Mucosa of stomach (tissue), 1 donor: ENCODE data around the gene PRKN.

Source experiments
- H3K27me3 ChIP-seq: one replicate; pipeline ENCODE4 v1.7.0; 2013; ENCODE audit warnings: mild to moderate bottlenecking, low read length; ENCODE audit not compliant: control insufficient read depth, insufficient read depth
- H3K36me3 ChIP-seq: one replicate; pipeline ENCODE4 v1.7.0; 2013; ENCODE audit warnings: low read length; ENCODE audit not compliant: control insufficient read depth, insufficient read depth
- H3K4me1 ChIP-seq: one replicate; pipeline ENCODE4 v1.7.0; 2013; ENCODE audit warnings: mild to moderate bottlenecking, low read length; ENCODE audit not compliant: control insufficient read depth, insufficient read depth
- H3K4me3 ChIP-seq: one replicate; pipeline ENCODE4 v1.7.0; 2013; ENCODE audit warnings: low read length
- H3K9ac ChIP-seq: one replicate; pipeline ENCODE4 v1.7.0; 2013; ENCODE audit warnings: mild to moderate bottlenecking, low read length, moderate library complexity
- H3K9me3 ChIP-seq: one replicate; pipeline ENCODE4 v1.7.0; 2013; ENCODE audit warnings: mild to moderate bottlenecking, low read length, moderate library complexity; ENCODE audit not compliant: control insufficient read depth
- donor health status: Pancreatic carcinoma.

Gene PRKN

GRCh38 chr6:161671117-161671516, 1056.4 kb downstream of the PRKN start:
- H3K4me3 ChIP-seq: no peak overlapping the region
- H3K27me3 ChIP-seq: no peaks in the 10 kb centered on the region
- H3K4me1 ChIP-seq: no peaks in the 10 kb centered on the region
- no peaks in the 10 kb centered on the region for H3K9me3 ChIP-seq
- no peak overlapping the region for H3K9ac ChIP-seq
- H3K36me3 ChIP-seq: no peaks in the 10 kb centered on the region

DNA sequence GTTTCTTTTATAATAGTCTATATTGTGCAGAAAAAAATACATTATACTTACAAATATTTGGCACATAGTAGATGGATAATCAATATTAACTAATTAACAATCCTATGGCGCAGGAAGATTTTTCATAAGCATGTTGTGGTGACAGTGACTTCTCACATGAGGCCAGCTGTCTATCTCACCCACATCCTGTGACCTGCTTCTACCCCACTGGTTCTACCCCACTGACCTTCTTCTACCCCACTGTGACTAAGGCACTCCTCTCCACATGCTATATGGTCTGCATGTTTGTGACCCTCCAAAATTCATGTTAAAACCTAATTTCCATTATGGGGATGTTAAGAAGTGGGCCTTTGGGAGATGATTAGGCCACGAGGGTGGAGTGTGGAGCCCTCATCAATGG, 1058.9 kb downstream of the PRKN start:
- Histone ChIP-seq H3K4me1 (no peaks in the 10 kb centered on the region), H3K4me3 (no peak overlapping the region), H3K9ac (no peak overlapping the region), H3K36me3 (no peaks in the 10 kb centered on the region), H3K27me3 (no peaks in the 10 kb centered on the region), H3K9me3 (no peaks in the 10 kb centered on the region)

- no peaks in the 10 kb centered on the region for H3K36me3 ChIP-seq
- no peaks in the 10 kb centered on the region for H3K4me1 ChIP-seq
- H3K27me3 ChIP-seq: no peaks in the 10 kb centered on the region
- H3K4me3 ChIP-seq: no peak overlapping the region
- no peak overlapping the region for H3K9ac ChIP-seq
- H3K9me3 ChIP-seq: no peaks in the 10 kb centered on the region
Observed at GRCh38 chr6:161667957-161668356, 1059.6 kb downstream of the PRKN start.

GRCh38 chr6:161663682-161664081, 1063.9 kb downstream of the PRKN start:
- no peaks in the 10 kb centered on the region for H3K36me3 ChIP-seq
- no peaks in the 10 kb centered on the region for H3K27me3 ChIP-seq
- no peak overlapping the region for H3K9ac ChIP-seq
- no peaks in the 10 kb centered on the region for H3K4me1 ChIP-seq
- no peak overlapping the region for H3K4me3 ChIP-seq
- H3K9me3 ChIP-seq: no peaks in the 10 kb centered on the region

DNA sequence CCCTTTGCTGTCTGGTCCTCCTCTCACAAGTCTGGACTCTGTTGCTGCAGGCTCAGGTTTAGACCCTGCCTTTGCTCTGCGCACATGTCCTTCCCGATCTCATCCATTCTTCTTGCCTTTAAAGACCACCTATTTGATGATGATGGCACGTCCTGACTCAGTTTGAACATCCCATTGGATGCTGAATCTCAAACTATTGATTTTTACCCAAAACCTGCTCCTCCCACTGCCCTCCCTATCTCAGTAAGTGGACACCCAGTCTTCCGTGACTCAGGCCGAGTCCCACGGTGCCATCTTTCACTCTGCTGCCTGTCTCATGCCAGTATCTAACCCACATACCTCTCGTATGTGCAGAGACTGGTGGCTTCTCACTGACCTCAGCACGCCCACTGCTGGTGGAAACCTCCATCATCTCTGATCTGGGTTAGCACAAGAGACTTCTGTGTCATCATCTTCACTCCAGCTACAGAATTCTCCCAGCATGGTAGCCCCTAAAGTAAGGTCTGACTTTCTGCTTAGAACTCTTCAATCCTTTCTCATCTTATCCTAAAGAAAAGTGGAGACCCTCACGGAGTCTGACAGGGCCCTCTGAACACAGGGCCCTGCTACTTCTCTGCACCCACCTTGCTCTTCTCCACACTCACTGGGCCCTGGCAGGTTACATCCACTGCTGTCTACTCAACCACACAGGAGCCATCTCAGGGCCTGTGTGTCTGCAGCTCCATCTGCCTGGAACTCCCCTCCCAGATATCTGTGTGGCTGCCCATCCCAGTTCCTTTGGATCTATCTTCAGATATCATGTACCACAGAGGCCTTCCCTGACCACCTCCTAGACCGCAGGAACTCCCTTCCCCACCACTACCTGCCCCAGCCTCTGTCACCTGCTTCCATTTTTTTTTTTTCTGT, 1066.6 kb downstream of the PRKN start:
- Histone ChIP-seq H3K4me3 (no peak overlapping the region), H3K27me3 (no peaks in the 10 kb centered on the region), H3K4me1 (no peaks in the 10 kb centered on the region), H3K36me3 (no peaks in the 10 kb centered on the region), H3K9me3 (no peaks in the 10 kb centered on the region), H3K9ac (no peak overlapping the region)

DNA sequence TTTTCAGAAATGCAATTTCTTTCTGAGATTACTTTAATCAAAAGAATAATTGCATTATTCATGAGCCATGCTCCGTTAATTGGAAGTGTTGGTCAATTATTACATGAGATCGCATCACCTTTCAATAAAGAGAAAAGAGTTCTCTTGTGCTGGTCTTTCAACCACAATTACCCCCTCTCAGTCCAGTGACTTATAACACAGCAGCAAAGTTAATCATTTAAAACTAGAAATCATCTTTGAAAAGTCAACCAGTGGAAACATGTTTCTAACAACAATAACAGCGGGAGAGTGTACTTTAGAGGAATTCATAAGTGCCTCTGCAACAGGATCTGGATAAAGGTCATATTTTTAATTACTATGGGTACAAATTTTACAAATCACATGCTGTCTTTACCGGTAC, 1069.4 kb downstream of the PRKN start:
- Histone ChIP-seq H3K36me3 (no peaks in the 10 kb centered on the region), H3K4me3 (no peak overlapping the region), H3K4me1 (no peaks in the 10 kb centered on the region), H3K27me3 (no peaks in the 10 kb centered on the region), H3K9me3 (no peaks in the 10 kb centered on the region), H3K9ac (no peak overlapping the region)

GRCh38 chr6:161654209-161654608, 1073.4 kb downstream of the PRKN start:
- Histone ChIP-seq H3K4me3 (no peak overlapping the region), H3K27me3 (no peaks in the 10 kb centered on the region), H3K9me3 (no peaks in the 10 kb centered on the region), H3K4me1 (no peaks in the 10 kb centered on the region), H3K36me3 (no peaks in the 10 kb centered on the region), H3K9ac (no peak overlapping the region)

GRCh38 chr6:161651949-161652348, 1075.6 kb downstream of the PRKN start:
- Histone ChIP-seq H3K4me3 (no peak overlapping the region), H3K9ac (no peak overlapping the region), H3K9me3 (no peaks in the 10 kb centered on the region), H3K27me3 (no peaks in the 10 kb centered on the region), H3K4me1 (no peaks in the 10 kb centered on the region), H3K36me3 (no peaks in the 10 kb centered on the region)

DNA sequence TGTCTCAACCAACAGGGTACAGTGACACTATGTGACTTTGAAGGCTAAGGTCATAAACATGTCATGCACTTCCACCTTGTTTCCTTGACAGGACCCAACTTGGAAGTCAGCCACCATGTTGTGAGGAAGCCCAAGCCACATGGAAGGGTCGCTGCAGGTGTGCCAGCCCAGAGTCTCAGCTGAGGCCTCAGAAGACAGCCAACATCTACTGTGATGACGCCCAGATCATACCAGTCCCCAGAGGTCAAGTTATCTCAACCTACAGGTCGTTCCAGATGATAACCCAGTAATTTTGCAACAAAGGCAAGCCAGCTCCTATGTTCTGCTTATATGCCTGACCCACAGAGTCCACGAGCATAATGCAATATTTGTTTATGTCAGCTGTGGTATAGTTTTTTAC, 1077.7 kb downstream of the PRKN start:
- Histone ChIP-seq H3K4me1 (no peaks in the 10 kb centered on the region), H3K4me3 (no peak overlapping the region), H3K27me3 (no peaks in the 10 kb centered on the region), H3K9ac (no peak overlapping the region), H3K36me3 (no peaks in the 10 kb centered on the region), H3K9me3 (no peaks in the 10 kb centered on the region)

DNA sequence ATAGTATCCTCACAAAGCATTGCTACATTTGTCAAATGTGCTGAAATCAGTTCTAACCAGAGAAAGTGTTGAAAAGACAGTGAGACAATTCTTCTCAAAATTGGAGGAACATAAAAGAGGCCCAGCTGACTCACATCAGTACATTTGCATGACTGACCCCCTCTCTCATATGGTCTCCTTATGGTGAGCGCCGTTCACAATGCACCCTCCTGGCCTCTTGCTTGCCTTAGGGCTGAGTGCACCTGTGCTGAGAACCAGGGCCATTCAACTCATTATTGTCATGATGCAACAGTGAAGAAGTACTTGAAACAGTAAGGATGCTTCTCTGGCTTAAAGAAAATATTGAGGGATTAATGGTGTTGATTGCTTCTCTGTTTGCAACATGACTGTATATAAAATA, 1078.5 kb downstream of the PRKN start:
- H3K27me3 ChIP-seq: no peaks in the 10 kb centered on the region
- no peaks in the 10 kb centered on the region for H3K9me3 ChIP-seq
- H3K36me3 ChIP-seq: no peaks in the 10 kb centered on the region
- no peaks in the 10 kb centered on the region for H3K4me1 ChIP-seq
- no peak overlapping the region for H3K9ac ChIP-seq
- H3K4me3 ChIP-seq: no peak overlapping the region

DNA sequence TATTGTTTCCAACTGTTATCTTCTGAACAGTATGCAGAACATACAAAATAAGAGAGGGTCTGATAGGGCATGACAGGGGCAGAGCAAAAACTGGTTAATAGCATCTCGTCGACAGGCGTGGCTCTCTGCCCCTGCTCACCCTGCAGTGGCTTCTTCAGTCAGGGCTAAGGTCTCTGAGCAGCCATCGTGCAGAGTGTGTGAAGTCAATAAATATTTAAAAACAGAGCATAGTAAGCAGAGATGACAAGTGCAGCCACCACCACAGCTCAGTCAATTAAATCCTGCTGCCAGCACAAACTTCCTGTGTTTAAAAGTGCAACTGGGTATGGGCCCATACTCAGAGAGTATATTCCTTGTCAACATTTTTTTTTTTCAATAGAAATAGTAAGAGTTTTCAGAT, 1080.3 kb downstream of the PRKN start:
- Histone ChIP-seq H3K9ac (no peak overlapping the region), H3K9me3 (no peaks in the 10 kb centered on the region), H3K27me3 (no peaks in the 10 kb centered on the region), H3K4me3 (no peak overlapping the region), H3K36me3 (no peaks in the 10 kb centered on the region), H3K4me1 (no peaks in the 10 kb centered on the region)

- Histone ChIP-seq H3K27me3 (no peaks in the 10 kb centered on the region), H3K4me3 (no peak overlapping the region), H3K36me3 (no peaks in the 10 kb centered on the region), H3K9ac (no peak overlapping the region), H3K4me1 (no peaks in the 10 kb centered on the region), H3K9me3 (no peaks in the 10 kb centered on the region)
Observed at GRCh38 chr6:161644521-161644920, 1083.0 kb downstream of the PRKN start.

DNA sequence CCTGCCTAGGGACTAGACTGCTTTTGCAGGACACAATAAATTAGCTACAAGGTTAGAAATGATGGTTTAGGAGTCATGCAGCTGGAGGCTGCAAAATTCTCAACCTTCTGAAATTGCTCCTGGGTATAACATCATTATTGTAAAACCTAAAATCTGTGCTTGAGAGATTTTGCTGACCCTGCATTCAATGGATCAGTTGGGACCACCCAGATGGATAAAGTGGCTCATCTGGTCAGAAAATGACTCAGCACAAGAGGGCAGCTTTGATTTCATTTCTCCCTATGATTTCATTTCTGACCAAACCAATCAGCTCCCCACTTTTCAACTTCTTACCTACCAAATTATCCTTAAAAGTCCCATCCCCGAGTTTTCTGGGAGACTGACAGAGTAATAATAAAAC, 1086.4 kb downstream of the PRKN start:
- Histone ChIP-seq H3K4me1 (no peaks in the 10 kb centered on the region), H3K9ac (no peak overlapping the region), H3K4me3 (no peak overlapping the region), H3K36me3 (no peaks in the 10 kb centered on the region), H3K9me3 (no peaks in the 10 kb centered on the region), H3K27me3 (no peaks in the 10 kb centered on the region)
